ENCODE results near the gene NPHP3. TPM values are rescaled to one million over a fixed set of nuclear protein-coding genes. Genes with fewer than 3 reads are reported as not detected.

NPHP3 gene
- total RNA-seq, 1 donor from 2014 or later = 23.2 TPM

- peaks cover 57% of the 10 kb centered on the region for H3K36me3 Mint-ChIP-seq (ENCODE audit: low read depth)
- no peaks in the 10 kb centered on the region for H3K27me3 Mint-ChIP-seq
- H3K27ac Mint-ChIP-seq = no peak overlapping the region
These were observed 46.8 kb downstream of the NPHP3 start for GRCh38 chr3:132675408-132675807.

DNA sequence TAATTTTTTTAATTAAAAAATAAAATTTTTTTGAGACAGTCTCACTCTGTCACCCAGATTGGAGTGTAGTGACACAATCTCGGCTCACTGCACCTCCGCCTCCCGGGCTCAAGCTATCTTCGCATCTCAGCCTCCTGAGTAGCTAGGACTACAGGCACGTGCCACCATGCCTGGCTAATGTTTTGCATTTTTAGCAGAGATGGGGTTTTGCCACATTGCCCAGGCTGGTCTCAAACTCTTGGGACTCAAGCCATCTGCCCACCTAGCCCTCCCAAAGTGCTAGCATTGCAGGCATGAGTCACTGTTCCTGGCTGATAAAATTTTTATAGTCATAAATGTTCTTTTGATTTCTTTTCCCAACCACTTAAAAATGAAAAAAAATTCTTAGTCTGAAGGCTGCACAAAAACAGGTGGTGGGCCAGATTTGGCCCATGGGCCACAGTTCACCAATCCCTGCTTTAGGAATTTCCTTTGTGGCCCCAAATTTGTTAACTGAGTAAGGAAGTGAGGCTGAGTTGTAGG, 52.9 kb downstream of the NPHP3 start:
- H3K4me1 Mint-ChIP-seq = no peaks in the 10 kb centered on the region
- H3K9me3 Mint-ChIP-seq = no peaks in the 10 kb centered on the region
- H3K27me3 Mint-ChIP-seq = no peaks in the 10 kb centered on the region
- no peak overlapping the region for H3K4me3 Mint-ChIP-seq
- ChIA-PET CTCF (no interaction called here), POLR2A (interaction anchor here (1.3 kb wide), 1 partner anchor 9 kb away, joined by 3 read pairs; the partner anchor contains the start of gene UBA5)
- H3K27ac Mint-ChIP-seq = no peak overlapping the region
- DNase-seq = no peak
- TF ChIP-seq, protein P1, sequence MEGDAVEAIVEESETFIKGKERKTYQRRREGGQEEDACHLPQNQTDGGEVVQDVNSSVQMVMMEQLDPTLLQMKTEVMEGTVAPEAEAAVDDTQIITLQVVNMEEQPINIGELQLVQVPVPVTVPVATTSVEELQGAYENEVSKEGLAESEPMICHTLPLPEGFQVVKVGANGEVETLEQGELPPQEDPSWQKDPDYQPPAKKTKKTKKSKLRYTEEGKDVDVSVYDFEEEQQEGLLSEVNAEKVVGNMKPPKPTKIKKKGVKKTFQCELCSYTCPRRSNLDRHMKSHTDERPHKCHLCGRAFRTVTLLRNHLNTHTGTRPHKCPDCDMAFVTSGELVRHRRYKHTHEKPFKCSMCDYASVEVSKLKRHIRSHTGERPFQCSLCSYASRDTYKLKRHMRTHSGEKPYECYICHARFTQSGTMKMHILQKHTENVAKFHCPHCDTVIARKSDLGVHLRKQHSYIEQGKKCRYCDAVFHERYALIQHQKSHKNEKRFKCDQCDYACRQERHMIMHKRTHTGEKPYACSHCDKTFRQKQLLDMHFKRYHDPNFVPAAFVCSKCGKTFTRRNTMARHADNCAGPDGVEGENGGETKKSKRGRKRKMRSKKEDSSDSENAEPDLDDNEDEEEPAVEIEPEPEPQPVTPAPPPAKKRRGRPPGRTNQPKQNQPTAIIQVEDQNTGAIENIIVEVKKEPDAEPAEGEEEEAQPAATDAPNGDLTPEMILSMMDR (IDR thresholded peaks at IDR 0.05) = no peak
- intact Hi-C loops (cut with micrococcal nuclease) = loop anchor here (10.0 kb wide), 1 partner anchor 905 kb away; the partner anchor contains the start of gene CDV3
- H3K36me3 Mint-ChIP-seq (ENCODE audit: low read depth) = peaks cover 33% of the 10 kb centered on the region
- no peak for ATAC-seq (ENCODE audit: low read depth)

More at GRCh38 chr3:132675408-132675807, 46.8 kb downstream of the NPHP3 start:
- ATAC-seq (ENCODE audit: low read depth) (no peak), DNase-seq (no peak)
- no peaks in the 10 kb centered on the region for H3K9me3 Mint-ChIP-seq
- TF ChIP-seq, protein P1 (IDR thresholded peaks at IDR 0.05) = no peak
- POLR2A ChIA-PET = no interaction called here
- H3K4me3 Mint-ChIP-seq = no peak overlapping the region
- CTCF ChIA-PET = no interaction called here
- intact Hi-C loops (cut with micrococcal nuclease) = no loop called here
- no peaks in the 10 kb centered on the region for H3K4me1 Mint-ChIP-seq

- H3K9me3 Mint-ChIP-seq = no peaks in the 10 kb centered on the region
- ChIA-PET CTCF (no interaction called here), POLR2A (no interaction called here)
- TF ChIP-seq, protein P1 (IDR thresholded peaks at IDR 0.05) = no peak
- H3K4me1 Mint-ChIP-seq = peaks cover 20% of the 10 kb centered on the region
- no peak overlapping the region for H3K27ac Mint-ChIP-seq
- peaks cover 22% of the 10 kb centered on the region for H3K36me3 Mint-ChIP-seq (ENCODE audit: low read depth)
- no peaks in the 10 kb centered on the region for H3K27me3 Mint-ChIP-seq
- ATAC-seq (ENCODE audit: low read depth) (no peak), DNase-seq (no peak)
- intact Hi-C loops (cut with micrococcal nuclease) = loop anchor here (10.0 kb wide), 1 partner anchor 910 kb away; the partner anchor contains the start of gene CDV3
- H3K4me3 Mint-ChIP-seq = no peak overlapping the region
These were observed 56.9 kb downstream of the NPHP3 start for GRCh38 chr3:132665230-132665745.

- ChIA-PET POLR2A (no interaction called here), CTCF (no interaction called here)
- intact Hi-C loops (cut with micrococcal nuclease) = loop anchor here (5.0 to 10.0 kb wide), 3 partner anchors 913 to 1265 kb away; partner anchors contain the start of genes CDV3 and SRPRB
- TF ChIP-seq, protein P1 (IDR thresholded peaks at IDR 0.05) = no peak
- no peak for ATAC-seq (ENCODE audit: low read depth)
- peaks cover 31% of the 10 kb centered on the region for H3K4me1 Mint-ChIP-seq
- peaks cover 15% of the 10 kb centered on the region for H3K36me3 Mint-ChIP-seq (ENCODE audit: low read depth)
- DNase-seq = no peak
- peak overlapping the region; percentile 97 for H3K4me3 Mint-ChIP-seq
- no peaks in the 10 kb centered on the region for H3K9me3 Mint-ChIP-seq
- no peak overlapping the region for H3K27ac Mint-ChIP-seq
- H3K27me3 Mint-ChIP-seq = no peaks in the 10 kb centered on the region
These were observed 60.0 kb downstream of the NPHP3 start for GRCh38 chr3:132662212-132662611.

DNA sequence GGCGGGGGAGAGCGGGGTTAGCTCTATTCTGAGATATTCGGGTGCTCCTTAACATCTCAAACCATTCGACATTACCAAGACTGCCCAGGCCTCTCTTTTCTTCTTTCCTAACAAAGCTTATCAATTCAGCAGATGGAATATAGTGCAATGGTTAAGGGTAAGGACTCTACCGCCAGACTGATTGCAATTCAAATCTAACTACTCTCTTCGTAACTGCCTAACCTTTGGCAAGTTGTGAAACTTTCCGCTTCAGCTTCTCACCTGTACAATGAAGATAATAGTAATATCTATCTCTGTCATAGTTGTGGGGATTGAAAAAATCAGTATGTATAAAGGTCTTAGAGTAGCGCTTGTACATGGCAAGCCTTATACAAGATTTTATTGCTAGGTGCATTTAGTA, 61.1 kb downstream of the NPHP3 start:
- H3K27me3 Mint-ChIP-seq = no peaks in the 10 kb centered on the region
- H3K36me3 Mint-ChIP-seq (ENCODE audit: low read depth) = peaks cover 10% of the 10 kb centered on the region
- H3K4me3 Mint-ChIP-seq = peak overlapping the region; percentile 97
- CTCF ChIA-PET = interaction anchor here (1.7 kb wide), 1 partner anchor 125 kb away, joined by 6 read pairs; no protein-coding TSS in a partner anchor
- peak overlapping the region; percentile 93 for H3K27ac Mint-ChIP-seq
- no peaks in the 10 kb centered on the region for H3K9me3 Mint-ChIP-seq
- peaks cover 32% of the 10 kb centered on the region for H3K4me1 Mint-ChIP-seq
- intact Hi-C loops (cut with micrococcal nuclease) = loop anchor here (2.0 to 10.0 kb wide), 4 partner anchors 914 to 1826 kb away; partner anchors contain the start of genes CDV3, CEP63 and SRPRB
- TF ChIP-seq, protein P1 (IDR thresholded peaks at IDR 0.05) = no peak
- no peak for ATAC-seq (ENCODE audit: low read depth)
- POLR2A ChIA-PET = interaction anchor here (1.1 kb wide), 1 partner anchor 8 kb away, joined by 3 read pairs; no protein-coding TSS in a partner anchor
- no peak for DNase-seq

All from activated B cell treated with CpG ODN at 0.5 μM for 24 hours (primary cell).